Measurements from ENCODE around the gene HYAL2.

Gene HYAL2

GRCh38 chr3:50350527-50351322, 28.2 kb upstream of the HYAL2 start, which contains the start of the genes CYB561D2 and NPRL2:
Gene CYB561D2, plus strand, starts transcription at chr3:50350862. Its CDS starts 572 bp downstream, at chr3:50351434.
Gene NPRL2, minus strand, starts transcription at chr3:50350775. Its CDS starts 123 bp downstream, at chr3:50350652.
- Histone ChIP-seq H3K79me2 (ENCODE audit: insufficient read depth, low read length) (peaks cover 45% of the 10 kb centered on the region), H2AFZ (ENCODE audit: low read length) (peak within 1 kb of the TSS; percentile 61), H3K4me3 (ENCODE audit: low read length, poor library complexity, severe bottlenecking) (peak within 1 kb of the TSS; percentile 85), H3F3A (ENCODE audit: low read depth) (peaks cover 2% of the 10 kb centered on the region; the same call in 1 of the 2 replicates), H3K9ac (ENCODE audit: low read depth, low read length, poor library complexity, severe bottlenecking) (peak within 1 kb of the TSS; percentile 91), H3K9me2 (replicated peaks; ENCODE audit: low read depth, low read length) (no peaks in the 10 kb centered on the region), H3K9me3 (ENCODE audit: insufficient read depth, low read depth, low read length) (no peaks in the 10 kb centered on the region), H3K36me3 (ENCODE audit: insufficient read depth, low read length) (peaks cover 16% of the 10 kb centered on the region; the same call in 1 of the 2 replicates), H3K4me2 (ENCODE audit: low read depth, low read length, poor library complexity, severe bottlenecking) (peak within 1 kb of the TSS; percentile 98), H3K27me3 (ENCODE audit: insufficient read depth, low read length, poor library complexity, severe bottlenecking) (no peaks in the 10 kb centered on the region), H4K20me1 (ENCODE audit: insufficient read depth, low read length, poor library complexity, severe bottlenecking) (peaks cover 13% of the 10 kb centered on the region), H3K4me1 (ENCODE audit: insufficient read depth, low read length, poor library complexity, severe bottlenecking) (peaks cover 36% of the 10 kb centered on the region)
- no peak for TF ChIP-seq CTCF (conservative IDR thresholded peaks at IDR 0.05; ENCODE audit: low read length)
- no peak for TF ChIP-seq EZH2phosphoT487 (IDR thresholded peaks at IDR 0.05; ENCODE audit: borderline replicate concordance)

GRCh38 chr3:50350213-50350526, 27.6 kb upstream of the HYAL2 start:
- TF ChIP-seq CTCF (conservative IDR thresholded peaks at IDR 0.05; ENCODE audit: low read length) (no peak), EZH2phosphoT487 (IDR thresholded peaks at IDR 0.05; ENCODE audit: borderline replicate concordance) (no peak)
- peak overlapping the region; percentile 85 for H3K4me3 ChIP-seq (ENCODE audit: low read length, poor library complexity, severe bottlenecking)
- H3K27me3 ChIP-seq (ENCODE audit: insufficient read depth, low read length, poor library complexity, severe bottlenecking): no peaks in the 10 kb centered on the region
- H3K4me2 ChIP-seq (ENCODE audit: low read depth, low read length, poor library complexity, severe bottlenecking): peak overlapping the region; percentile 98
- H2AFZ ChIP-seq (ENCODE audit: low read length): peak overlapping the region; percentile 61
- H3F3A ChIP-seq (ENCODE audit: low read depth): peaks cover 2% of the 10 kb centered on the region; the same call in 1 of the 2 replicates
- peaks cover 10% of the 10 kb centered on the region for H4K20me1 ChIP-seq (ENCODE audit: insufficient read depth, low read length, poor library complexity, severe bottlenecking)
- H3K36me3 ChIP-seq (ENCODE audit: insufficient read depth, low read length): peaks cover 15% of the 10 kb centered on the region; the same call in 1 of the 2 replicates
- H3K9ac ChIP-seq (ENCODE audit: low read depth, low read length, poor library complexity, severe bottlenecking): peak overlapping the region; percentile 91
- no peaks in the 10 kb centered on the region for H3K9me3 ChIP-seq (ENCODE audit: insufficient read depth, low read depth, low read length)
- peaks cover 40% of the 10 kb centered on the region for H3K79me2 ChIP-seq (ENCODE audit: insufficient read depth, low read length)
- H3K9me2 ChIP-seq (replicated peaks; ENCODE audit: low read depth, low read length): no peaks in the 10 kb centered on the region
- H3K4me1 ChIP-seq (ENCODE audit: insufficient read depth, low read length, poor library complexity, severe bottlenecking): peaks cover 33% of the 10 kb centered on the region

- Histone ChIP-seq H3K4me2 (ENCODE audit: low read depth, low read length, poor library complexity, severe bottlenecking) (peak overlapping the region; percentile 20), H3F3A (ENCODE audit: low read depth) (peaks cover 2% of the 10 kb centered on the region; the same call in 1 of the 2 replicates), H3K36me3 (ENCODE audit: insufficient read depth, low read length) (peaks cover 7% of the 10 kb centered on the region; the same call in 1 of the 2 replicates), H3K79me2 (ENCODE audit: insufficient read depth, low read length) (peaks cover 41% of the 10 kb centered on the region), H2AFZ (ENCODE audit: low read length) (no peak overlapping the region), H4K20me1 (ENCODE audit: insufficient read depth, low read length, poor library complexity, severe bottlenecking) (peaks cover 5% of the 10 kb centered on the region), H3K27me3 (ENCODE audit: insufficient read depth, low read length, poor library complexity, severe bottlenecking) (no peaks in the 10 kb centered on the region), H3K9ac (ENCODE audit: low read depth, low read length, poor library complexity, severe bottlenecking) (no peak overlapping the region), H3K9me2 (replicated peaks; ENCODE audit: low read depth, low read length) (no peaks in the 10 kb centered on the region), H3K4me1 (ENCODE audit: insufficient read depth, low read length, poor library complexity, severe bottlenecking) (peaks cover 45% of the 10 kb centered on the region), H3K4me3 (ENCODE audit: low read length, poor library complexity, severe bottlenecking) (no peak overlapping the region), H3K9me3 (ENCODE audit: insufficient read depth, low read depth, low read length) (no peaks in the 10 kb centered on the region)
- TF ChIP-seq CTCF (conservative IDR thresholded peaks at IDR 0.05; ENCODE audit: low read length): peak; percentile 67
- TF ChIP-seq EZH2phosphoT487 (IDR thresholded peaks at IDR 0.05; ENCODE audit: borderline replicate concordance): no peak
Measured at GRCh38 chr3:50347187-50347813, 24.8 kb upstream of the HYAL2 start.
